GM12891 (cell line): Measurements from ENCODE around the gene PSTPIP1.

Experiments used
- DNase-seq: peaks from one replicate; pipeline ENCODE4 v3.0.0; 2011; ENCODE audit warnings: low spot score; ENCODE audit not compliant: insufficient read length
- FAIRE-seq: peaks from 2 replicates; lab custom pipeline; 2011; peaks lifted over from hg19 to GRCh38; lab: Jason Lieb, UNC
- PAX5 ChIP-seq: IDR thresholded peaks from 2 replicates; pipeline ENCODE4 v1.6.1; 2011; ENCODE audit warnings: low read length, moderate library complexity, mild to moderate bottlenecking; ENCODE audit not compliant: insufficient read depth, severe bottlenecking
- POLR2A ChIP-seq: IDR thresholded peaks from 2 replicates; pipeline ENCODE4 v1.6.1; 2011; ENCODE audit warnings: low read depth, low read length, control low read depth
- POLR2AphosphoS5 ChIP-seq: IDR thresholded peaks from 2 replicates; pipeline ENCODE4 v1.6.1; 2011; ENCODE audit warnings: low read depth, low read length, control low read depth
- POU2F2 ChIP-seq: IDR thresholded peaks from 2 replicates; pipeline ENCODE4 v1.6.1; 2011; ENCODE audit warnings: low read depth, mild to moderate bottlenecking, control low read depth, low read length, moderate library complexity
- SPI1 ChIP-seq: IDR thresholded peaks from 2 replicates; pipeline ENCODE4 v1.6.1; 2011; ENCODE audit warnings: low read depth, low read length, control low read depth
- TAF1 ChIP-seq: IDR thresholded peaks from 2 replicates; pipeline ENCODE4 v1.6.1; 2011; ENCODE audit warnings: low read depth, low read length, control low read depth

PSTPIP1 gene

DNA sequence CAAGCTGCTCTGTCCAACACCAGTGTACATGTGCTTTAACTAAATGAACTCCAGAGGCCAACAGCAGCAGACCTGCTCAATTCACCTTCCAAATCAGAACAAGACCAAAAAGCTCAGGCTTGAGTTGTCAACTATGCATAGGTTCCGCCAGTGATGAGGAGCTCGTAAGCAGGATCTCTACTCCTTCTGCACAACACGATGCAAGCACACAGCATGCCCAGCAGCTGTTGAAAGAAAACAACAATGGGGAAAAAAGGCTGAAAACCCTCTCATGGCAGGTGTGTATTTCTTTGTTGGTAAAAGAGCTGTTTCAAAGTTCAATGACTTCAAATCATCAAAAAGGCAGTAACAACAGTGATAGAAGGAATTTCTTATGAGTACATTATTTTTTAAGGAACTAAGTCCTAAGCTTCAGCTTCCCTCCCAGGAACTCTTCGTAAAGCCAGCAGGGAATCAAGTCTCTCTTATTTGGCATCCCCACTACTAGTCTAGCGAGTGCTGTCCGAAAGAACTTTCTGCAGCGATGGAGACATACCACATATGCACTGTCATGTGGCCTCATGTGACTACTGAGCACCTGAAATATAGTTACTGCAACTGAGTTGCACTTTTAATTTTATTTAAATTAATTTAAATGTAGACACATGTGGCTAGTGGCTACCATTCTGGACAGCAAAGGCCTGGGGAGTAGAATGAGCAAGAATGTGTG is 51.9 kb downstream of the PSTPIP1 start:
- FAIRE-seq (peak; percentile 26), DNase-seq (no peak)
- TF ChIP-seq POLR2A = no peak
- no peak for TF ChIP-seq POU2F2
- TF ChIP-seq PAX5 = no peak
- TF ChIP-seq SPI1 = no peak
- TF ChIP-seq POLR2AphosphoS5 = no peak
- no peak for TF ChIP-seq TAF1

DNA sequence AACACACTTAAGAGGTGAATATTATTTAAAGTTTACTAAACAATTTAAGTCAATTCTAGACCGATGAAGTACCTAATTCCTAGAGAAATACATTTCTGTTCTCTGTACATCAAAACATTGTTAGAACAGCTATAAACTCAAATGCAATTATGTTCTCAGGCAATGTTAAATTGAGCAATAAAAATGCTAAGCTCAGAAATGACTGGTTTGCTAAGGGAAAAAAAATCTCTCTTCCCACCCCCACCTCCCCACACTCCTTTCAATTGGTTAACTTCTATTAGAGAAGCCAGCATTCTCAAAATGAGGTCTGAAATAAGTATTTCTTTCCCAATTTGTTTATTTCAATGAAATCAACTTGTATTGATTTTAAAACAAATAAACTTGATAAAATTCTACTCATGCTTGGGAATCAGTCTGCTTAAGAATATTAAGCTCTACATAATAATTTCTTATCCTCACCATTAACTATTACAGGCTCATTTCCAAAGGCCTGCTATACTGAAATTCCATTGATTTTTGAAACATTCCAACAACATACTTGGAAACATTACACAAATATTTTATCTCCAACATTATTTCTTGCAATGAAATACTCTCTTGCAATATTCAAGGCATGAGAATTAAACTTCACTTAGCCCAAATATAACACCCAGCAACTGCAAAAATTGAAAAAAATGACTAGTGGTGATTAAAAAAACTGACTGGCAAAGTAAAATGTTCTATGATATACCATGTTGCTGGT is 53.4 kb downstream of the PSTPIP1 start:
- DNase-seq (no peak), FAIRE-seq (no peak)
- TF ChIP-seq SPI1 = no peak
- no peak for TF ChIP-seq PAX5
- no peak for TF ChIP-seq POLR2A
- no peak for TF ChIP-seq POU2F2
- TF ChIP-seq POLR2AphosphoS5 = no peak
- TF ChIP-seq TAF1 = no peak

DNA sequence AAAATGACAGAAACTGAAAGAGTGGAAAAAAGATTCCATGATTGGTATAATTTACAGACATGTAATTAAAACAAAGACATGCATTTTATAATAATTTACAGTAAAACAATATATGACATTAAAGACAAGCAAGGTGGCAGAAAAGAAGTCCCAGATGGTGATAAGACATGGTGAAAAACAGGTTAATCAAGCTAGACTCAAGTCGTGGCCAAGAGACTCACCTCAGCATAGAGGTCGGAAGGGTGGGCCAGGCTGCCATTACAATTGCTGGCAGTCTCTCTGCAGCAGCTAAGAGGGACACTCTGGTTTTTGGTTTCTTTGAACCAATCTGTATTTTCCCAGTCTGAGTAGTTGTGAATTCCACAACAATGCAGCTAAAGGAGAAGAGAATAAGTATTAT is 57.6 kb downstream of the PSTPIP1 start:
- FAIRE-seq (no peak), DNase-seq (no peak)
- TF ChIP-seq POLR2AphosphoS5 (no peak), TAF1 (no peak), SPI1 (no peak), POLR2A (no peak), PAX5 (no peak), POU2F2 (no peak)

DNA sequence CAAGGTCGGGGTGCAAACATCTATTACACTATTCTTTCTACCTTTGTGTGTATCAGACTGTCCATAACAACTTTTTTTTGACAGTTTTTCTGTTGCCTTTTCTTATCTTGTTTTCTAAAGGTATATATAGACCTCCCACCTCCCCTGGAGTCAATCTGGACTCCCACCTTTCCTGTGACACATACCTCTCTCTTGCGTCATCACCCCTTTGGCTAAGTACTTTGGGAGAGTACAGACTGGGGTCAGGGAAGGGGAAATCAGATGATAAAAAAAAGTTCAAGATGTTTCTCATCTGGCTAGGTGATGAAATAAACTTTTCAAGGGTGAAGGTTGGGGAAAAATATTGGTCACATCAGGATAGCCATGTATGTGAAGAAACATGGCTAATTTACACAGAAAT is 58.8 kb downstream of the PSTPIP1 start:
- no peak for DNase-seq
- TF ChIP-seq PAX5 = no peak
- TF ChIP-seq POU2F2 = no peak
- TF ChIP-seq POLR2AphosphoS5 = no peak
- no peak for TF ChIP-seq POLR2A
- no peak for TF ChIP-seq SPI1
- TF ChIP-seq TAF1 = no peak
- FAIRE-seq = no peak

DNA sequence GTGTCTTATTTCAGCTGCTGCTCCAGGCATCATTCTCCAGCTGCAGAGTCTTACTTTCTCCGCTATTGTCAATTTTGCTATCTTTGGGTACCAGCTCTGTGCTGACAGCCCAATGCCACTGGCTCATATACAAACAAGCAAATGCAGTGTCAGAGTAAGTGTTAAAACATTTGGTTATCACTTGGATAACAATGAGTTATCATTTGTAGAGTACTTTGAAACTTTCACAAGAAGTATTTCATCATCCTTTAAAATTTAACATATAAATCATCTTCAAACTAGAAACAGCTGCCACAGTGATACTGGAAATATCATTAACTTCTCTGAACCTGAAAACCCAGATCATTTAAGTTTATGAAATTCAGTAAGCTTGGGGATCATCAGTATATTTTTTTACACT is 62.1 kb downstream of the PSTPIP1 start:
- FAIRE-seq (no peak), DNase-seq (no peak)
- TF ChIP-seq TAF1 (no peak), SPI1 (no peak), POLR2A (no peak), PAX5 (no peak)

DNA sequence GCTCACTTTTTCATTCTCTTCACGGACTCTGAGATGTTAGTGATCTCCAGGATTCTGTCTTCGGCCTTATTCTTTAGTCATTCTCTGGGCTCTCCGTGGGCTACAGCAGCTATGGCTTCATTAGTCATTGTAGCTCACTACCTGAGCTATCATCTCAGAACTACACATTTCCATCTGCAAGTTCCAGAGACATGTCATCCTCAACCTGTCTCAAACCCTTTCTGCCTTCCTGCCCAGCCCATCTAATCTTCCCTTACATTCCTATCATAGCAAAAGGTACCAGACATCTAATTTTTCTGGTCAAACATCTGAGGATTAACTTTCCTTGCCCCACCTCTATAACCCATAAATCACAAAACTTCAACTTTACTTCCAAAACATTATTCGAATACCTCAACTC is 62.8 kb downstream of the PSTPIP1 start:
- DNase-seq (no peak), FAIRE-seq (no peak)
- TF ChIP-seq POLR2A (no peak), POU2F2 (no peak), PAX5 (no peak), POLR2AphosphoS5 (no peak), TAF1 (no peak), SPI1 (no peak)

DNA sequence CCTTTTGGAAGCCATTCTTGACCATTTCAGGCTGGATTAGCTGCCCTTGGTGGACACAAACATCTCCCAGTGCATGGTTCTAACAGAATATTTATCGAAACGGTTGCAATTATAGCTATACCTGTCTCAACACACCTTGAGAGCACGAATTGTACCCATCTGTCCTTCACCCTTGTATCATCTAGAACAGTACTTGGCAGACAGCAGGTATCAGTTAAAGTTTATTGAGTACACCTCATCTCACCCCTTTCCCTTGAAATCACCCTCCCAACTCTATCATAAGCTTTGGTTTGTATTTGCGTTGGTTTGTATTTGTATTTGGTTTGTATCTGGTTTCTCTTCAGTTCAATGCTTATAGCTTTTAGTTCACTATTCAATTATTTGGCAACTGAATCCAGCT is 63.5 kb downstream of the PSTPIP1 start:
- DNase-seq = no peak
- TF ChIP-seq SPI1 (no peak), POLR2A (no peak), POU2F2 (no peak), TAF1 (no peak), POLR2AphosphoS5 (no peak), PAX5 (no peak)
- no peak for FAIRE-seq

DNA sequence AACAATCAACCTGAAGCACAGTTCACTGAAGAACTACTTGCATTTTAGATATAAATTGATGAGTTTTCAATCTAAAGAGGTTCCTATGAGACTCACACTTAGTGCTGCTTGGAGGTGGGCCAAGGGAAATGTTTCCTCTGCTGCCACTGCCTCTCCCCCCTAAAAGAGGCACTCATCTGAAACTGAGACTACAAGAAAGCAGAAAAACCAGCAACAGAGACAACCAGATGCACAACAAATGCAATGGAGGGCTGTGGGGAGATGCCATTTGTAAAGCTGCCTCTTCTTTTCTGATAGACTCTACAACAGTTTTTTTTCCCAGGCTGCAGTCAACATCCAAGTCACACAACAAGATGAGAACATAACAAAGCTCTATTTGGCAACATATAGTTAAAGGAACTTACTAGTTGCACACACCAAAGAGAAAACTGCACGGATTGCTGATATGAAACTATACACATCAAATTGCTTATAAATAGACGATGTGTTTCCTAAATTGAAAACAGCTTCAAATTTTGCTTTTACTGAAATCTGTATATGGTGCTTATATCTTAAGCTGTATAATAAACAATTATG is 64.9 kb downstream of the PSTPIP1 start:
- no peak for TF ChIP-seq POLR2A
- no peak for TF ChIP-seq TAF1
- TF ChIP-seq POU2F2 = no peak
- no peak for TF ChIP-seq POLR2AphosphoS5
- no peak for TF ChIP-seq SPI1
- TF ChIP-seq PAX5 = no peak
- DNase-seq (no peak), FAIRE-seq (peak; percentile 16)

DNA sequence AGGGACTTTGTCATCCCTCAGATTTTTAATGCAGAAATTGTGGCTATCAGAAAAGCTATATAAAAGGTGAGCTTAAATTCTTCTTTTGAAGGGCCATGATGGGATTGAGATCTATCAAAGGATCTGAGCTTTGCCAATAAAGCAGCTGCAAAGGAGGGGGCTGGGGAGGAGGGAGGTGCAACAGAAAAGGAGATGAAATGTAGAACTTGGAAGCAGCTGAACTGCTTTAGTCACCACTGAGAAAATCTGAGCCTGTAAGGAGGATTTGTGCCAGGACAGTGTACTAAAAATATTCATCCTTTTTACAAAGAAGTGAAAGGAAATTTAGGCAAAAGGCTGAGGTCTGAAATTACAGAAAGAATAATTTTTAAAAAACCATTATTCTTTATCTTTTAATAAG is 65.6 kb downstream of the PSTPIP1 start:
- FAIRE-seq = no peak
- DNase-seq = no peak
- no peak for TF ChIP-seq POLR2A
- no peak for TF ChIP-seq TAF1
- no peak for TF ChIP-seq POU2F2
- no peak for TF ChIP-seq PAX5
- no peak for TF ChIP-seq SPI1
